Dermis microvascular lymphatic vessel endothelial cell (primary cell): ENCODE results near the gene GTF3C5. TPM values are rescaled to one million over a fixed set of nuclear protein-coding genes. Genes with fewer than 3 reads are reported as not detected.

Experiments
- DNase-seq, 2 donors: peaks; one replicate each; pipeline versions ENCODE4 v3.0.0 to v3.0.0-alpha.2; 2010; ENCODE audit warnings: low read depth in 2 of 2
- total RNA-seq: library from RNA; depleted of rRNA; stranded (reverse); fragments of >200 nt; gene quantifications from 2 replicates; pipeline ENCODE4 v1.2.1, GENCODE V29; 2014

The GTF3C5 gene
- total RNA-seq, 1 donor from 2014 or later, result 37.4 TPM

- no peak for DNase-seq
Observed at GRCh38 chr9:133029994-133030316, 842 bp upstream of the GTF3C5 start.

- DNase-seq, result no peak
Observed at GRCh38 chr9:133031130-133031422, 279 bp downstream of the GTF3C5 start.

DNA sequence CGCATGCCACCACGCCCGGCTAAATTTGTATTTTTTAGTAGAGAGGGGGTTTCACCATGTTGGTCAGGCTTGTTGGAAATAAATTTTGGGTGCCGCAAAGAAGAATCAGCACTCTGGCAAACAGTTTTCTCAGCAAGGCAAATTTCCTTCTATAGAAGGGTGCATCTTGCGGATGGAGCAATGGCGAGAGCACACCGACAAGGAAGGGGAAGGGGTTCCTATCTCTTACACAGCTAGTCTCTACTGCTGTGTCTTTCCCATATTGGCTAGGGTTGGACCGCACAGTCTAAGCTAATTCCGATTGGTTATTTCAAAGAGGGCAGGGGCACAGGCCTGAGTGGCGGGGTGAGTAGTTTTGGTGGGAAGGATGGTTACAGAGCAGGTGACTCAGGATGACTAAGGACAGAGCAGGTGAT is 707 bp downstream of the GTF3C5 start:
- DNase-seq, result no peak

GRCh38 chr9:133032171-133032570 is 1.4 kb downstream of the GTF3C5 start:
- no peak for DNase-seq

DNA sequence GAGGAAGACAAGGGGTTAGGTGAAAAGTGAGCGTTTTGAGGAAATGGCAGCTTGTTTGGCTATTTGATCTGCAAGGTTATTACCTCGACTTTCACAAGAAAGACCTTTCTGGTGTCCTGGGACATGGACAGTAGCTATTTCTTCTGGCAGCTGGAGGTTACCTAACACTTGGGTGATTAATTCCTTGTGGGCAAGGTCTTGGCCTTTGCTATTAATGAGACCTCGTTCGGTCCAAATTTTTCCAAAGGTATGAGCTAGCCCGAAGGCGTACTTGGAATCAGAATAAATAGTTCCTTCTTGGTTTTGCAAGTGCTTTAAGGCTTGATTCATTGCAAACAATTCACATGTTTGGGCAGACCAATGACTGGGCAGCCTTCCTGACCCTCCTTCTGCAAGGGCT is 4.9 kb downstream of the GTF3C5 start:
- no peak for DNase-seq

- DNase-seq, result no peak
Observed at GRCh38 chr9:133037775-133038515, 7.1 kb downstream of the GTF3C5 start.

- peak in 1 of 2 donors; percentile 56 for DNase-seq
Observed at GRCh38 chr9:133040892-133041479, 10.2 kb downstream of the GTF3C5 start.

DNA sequence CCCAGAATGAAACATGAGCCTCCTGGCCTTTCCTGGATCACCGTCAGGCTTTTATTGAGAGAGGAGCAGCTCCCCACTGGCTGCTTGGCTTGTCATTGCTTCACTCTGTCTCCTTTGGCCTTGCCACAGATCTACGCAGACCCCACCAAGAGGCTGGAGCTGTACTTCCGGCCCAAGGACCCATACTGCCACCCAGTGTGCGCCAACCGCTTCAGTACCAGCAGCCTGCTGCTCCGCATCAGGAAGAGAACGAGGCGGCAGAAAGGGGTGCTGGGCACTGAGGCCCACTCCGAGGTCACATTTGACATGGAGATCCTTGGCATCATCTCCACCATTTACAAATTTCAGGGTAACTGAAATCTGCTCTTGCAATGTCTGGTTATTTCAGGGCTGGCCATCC is 11.2 kb downstream of the GTF3C5 start:
- DNase-seq, result no peak

DNA sequence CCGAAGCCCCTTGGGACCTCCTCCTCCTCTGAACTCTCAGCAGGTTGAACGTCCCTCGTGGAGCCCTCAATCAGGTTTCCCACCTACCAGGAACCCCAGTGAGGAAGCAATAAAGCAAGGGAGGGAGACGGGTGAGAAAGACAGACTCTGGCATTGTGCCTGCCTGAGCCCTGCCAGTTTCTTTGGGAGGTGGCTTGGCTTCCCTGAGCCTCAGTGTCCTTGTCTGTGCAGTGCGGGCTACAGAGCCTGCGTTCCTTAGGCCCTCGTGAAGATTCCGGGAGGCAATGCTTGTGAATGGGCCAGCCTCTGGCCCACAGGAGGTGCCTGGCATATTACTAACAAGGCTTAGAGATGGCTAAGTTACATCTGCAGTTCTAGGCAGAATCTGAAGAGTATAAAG is 11.9 kb downstream of the GTF3C5 start:
- DNase-seq, result no peak

GRCh38 chr9:133043449-133044035 is 12.7 kb downstream of the GTF3C5 start:
- DNase-seq, result no peak

- DNase-seq, result no peak
Observed at GRCh38 chr9:133044125-133044524, 13.3 kb downstream of the GTF3C5 start.

DNA sequence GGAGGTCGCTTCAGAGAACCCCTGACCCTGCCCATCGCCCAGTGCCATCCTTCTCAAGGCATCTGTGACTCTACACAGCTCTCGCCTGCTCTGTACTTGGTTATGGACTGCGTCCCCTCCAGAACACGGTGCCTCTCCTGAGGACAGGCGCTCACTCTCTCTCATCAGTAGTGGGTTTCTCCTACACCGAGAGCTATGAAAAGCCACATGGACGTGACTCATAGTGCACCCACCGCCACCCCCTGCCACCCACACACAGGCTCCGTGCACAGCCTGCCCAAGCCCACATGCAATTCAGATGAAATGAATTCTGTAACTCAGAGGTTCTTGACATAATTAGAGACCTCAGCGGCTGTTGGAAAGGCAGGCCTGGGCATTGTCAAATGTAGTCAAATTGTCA is 13.9 kb downstream of the GTF3C5 start:
- DNase-seq, result no peak

GRCh38 chr9:133045132-133045531 is 14.3 kb downstream of the GTF3C5 start:
- DNase-seq, result no peak

GRCh38 chr9:133046196-133046899 is 15.6 kb downstream of the GTF3C5 start:
- DNase-seq, result no peak

DNA sequence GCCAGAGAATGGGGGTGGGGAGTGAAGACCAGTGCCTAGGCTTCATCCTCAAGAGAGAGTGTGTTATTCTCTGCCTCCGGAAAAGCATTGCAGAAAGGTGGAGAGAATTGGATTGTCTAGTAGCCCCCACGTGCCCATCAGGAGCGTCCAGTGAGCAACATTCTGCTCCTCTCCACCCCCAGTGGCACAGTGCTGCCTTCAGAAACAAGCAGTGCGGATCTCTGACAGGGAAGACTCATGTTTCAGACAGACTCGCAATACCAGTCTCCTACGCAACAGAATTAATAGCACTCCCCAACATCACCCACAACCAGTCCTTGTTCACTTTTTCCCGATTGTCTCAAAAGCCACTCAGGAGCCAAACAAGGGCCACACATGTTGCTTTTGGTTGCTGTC is 16.1 kb downstream of the GTF3C5 start:
- no peak for DNase-seq

GRCh38 chr9:133048595-133048994 is 17.8 kb downstream of the GTF3C5 start:
- peak; percentile 10 to 53 for DNase-seq

GRCh38 chr9:133049043-133049442 is 18.2 kb downstream of the GTF3C5 start:
- no peak for DNase-seq

DNA sequence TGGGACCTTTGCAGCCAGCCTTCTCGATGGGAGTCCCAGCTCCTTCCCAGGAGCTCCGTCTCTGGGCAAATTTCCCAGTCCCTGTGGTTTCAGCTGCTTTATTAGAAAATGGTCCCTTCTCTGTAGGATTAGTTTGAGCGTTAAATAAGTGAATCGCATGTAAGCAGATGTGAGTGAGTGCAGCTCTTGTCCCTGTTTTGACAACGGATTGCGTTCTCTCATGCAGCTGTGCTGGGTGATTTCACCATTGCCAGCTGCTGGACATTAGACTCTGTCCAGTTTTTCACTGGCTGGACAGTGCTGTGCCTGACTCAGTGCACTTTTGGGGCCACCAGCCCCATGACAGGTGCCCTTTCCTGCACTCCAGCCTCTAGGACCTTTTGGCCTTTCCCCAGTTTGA is 19.3 kb downstream of the GTF3C5 start:
- peak in 1 of 2 donors; percentile 7 for DNase-seq

DNA sequence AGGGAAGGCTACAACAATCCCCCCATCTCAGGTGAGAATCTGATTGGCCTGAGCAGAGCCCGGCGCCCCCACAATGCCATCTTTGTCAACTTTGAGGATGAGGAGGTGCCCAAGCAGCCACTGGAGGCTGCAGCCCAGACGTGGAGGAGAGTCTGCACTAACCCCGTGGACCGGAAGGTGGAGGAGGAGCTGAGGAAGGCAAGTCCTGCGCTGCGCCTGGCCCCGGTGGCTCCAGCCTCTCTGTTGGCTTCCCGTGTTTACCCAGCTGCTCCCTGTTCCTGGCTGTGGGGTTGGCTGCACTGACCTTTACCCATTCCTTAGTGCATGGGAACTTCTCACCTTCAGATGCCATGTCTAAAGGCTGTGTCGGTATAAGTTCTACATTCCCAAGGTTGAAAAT is 20.0 kb downstream of the GTF3C5 start:
- peak in 1 of 2 donors; percentile 89 for DNase-seq

GRCh38 chr9:133051281-133051900 is 20.6 kb downstream of the GTF3C5 start:
- DNase-seq, result no peak

DNA sequence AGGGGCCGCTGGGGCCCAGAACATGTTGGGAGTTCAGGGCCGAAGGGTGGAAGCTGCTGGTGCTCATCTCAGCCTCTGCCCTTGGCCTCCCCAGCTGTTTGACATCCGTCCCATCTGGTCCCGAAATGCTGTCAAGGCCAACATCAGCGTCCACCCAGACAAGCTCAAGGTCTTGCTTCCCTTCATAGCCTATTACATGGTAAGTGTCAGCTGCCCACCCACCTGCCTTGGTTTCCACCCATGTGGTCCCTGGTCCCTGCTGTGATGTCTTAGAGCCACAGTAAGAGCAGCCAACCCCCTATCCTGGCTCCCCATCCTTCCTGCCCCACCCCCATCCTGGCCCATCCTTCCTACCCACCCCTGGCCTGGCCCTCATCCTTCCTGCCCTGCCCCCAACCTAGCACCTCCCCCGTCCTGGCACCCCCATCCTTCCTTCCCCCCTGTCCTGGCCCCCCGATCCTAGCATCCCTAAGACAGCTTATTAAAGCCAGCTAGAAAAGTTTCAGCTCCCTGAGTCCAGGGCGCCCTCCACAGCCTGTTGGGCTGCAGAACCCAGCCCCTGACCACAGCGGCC is 21.3 kb downstream of the GTF3C5 start:
- DNase-seq, result no peak
